ENCODE results near the gene ACAN. TPM values are rescaled to one million over a fixed set of nuclear protein-coding genes. Genes with fewer than 3 reads are reported as not detected.

The ACAN gene
- total RNA-seq (2014; rRNA removed; shearing (Covaris generic); ENCODE audit: low replicate concordance) = not detected in 2 replicates

DNA sequence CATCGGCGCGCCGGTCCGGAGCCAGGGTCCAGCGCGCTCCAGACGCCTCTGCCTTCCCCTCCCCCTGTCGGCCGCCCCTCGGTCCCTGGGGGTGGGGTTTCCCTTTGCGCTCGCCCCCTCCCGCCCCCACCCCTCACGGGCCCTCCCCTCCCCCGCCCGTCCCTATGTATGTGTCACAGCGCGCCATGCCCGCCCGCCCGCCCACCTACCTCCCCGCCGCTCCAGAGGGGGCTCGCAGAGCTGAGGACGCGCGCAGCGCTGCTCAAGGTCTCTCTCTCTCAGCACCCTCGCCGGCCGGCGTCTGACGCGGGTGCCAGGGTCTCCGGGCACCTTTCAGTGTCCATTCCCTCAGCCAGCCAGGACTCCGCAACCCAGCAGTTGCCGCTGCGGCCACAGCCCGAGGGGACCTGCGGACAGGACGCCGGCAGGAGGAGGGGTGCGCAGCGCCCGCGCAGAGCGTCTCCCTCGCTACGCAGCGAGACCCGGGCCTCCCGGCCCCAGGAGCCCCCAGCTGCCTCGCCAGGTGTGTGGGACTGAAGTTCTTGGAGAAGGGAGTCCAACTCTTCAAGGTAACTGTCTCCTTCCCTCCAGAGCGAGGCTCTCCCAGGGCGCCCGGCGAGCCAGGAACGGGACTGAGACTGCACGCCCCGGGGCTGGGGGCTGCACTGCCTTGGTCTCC lies at the start of gene ACAN:
Gene ACAN (plus strand): TSS at position 196 of the 679 bp plus-strand sequence. CDS start 32,771 bp downstream, outside the sequence.
- DNase-seq = no peak
- Histone ChIP-seq H3K27me3 (ENCODE audit: low read length) (no peaks in the 10 kb centered on the region), H3K4me2 (ENCODE audit: low read depth, low read length, poor library complexity, severe bottlenecking) (no peak within 1 kb of the TSS)

DNA sequence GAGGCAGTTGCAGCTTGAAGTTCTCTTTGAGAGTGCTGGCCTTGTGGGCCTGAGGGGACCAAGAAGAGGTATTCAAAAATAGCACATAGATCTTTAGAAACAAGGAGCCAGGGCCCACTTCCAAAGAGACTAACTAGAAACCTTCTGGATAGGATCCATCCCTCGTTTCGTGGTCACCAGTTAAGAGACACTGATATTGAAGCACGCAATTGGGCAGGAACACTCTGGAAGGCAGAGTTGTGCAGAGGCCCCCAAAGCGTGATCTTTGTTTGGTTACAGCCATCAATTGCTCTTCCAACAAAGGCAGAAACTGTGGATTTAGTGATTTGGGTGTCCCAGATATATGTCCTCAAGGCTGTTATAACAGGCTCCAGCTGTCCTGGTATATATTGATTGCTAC lies 46.7 kb upstream of the ACAN start:
- Histone ChIP-seq H2AFZ (ENCODE audit: low read length) (no peak overlapping the region), H3K4me3 (ENCODE audit: low read length) (no peak overlapping the region), H3K27me3 (ENCODE audit: low read length) (no peaks in the 10 kb centered on the region), H3K9me3 (ENCODE audit: low read length) (no peaks in the 10 kb centered on the region), H3K9ac (ENCODE audit: low read length) (no peak overlapping the region), H3K79me2 (ENCODE audit: low read length) (no peaks in the 10 kb centered on the region), H3K36me3 (ENCODE audit: insufficient read depth, low read length) (no peaks in the 10 kb centered on the region), H4K20me1 (ENCODE audit: insufficient read depth, low read depth, low read length) (no peaks in the 10 kb centered on the region), H3K9me2 (replicated peaks; ENCODE audit: insufficient read depth, low read length) (no peaks in the 10 kb centered on the region), H3K27ac (ENCODE audit: low read length) (no peak overlapping the region), H3K4me1 (ENCODE audit: low read length) (no peaks in the 10 kb centered on the region), H3K4me2 (ENCODE audit: low read depth, low read length, poor library complexity, severe bottlenecking) (no peak overlapping the region)
- DNase-seq = no peak

More for the DNA sequence above, at the start of gene ACAN:
- Histone ChIP-seq H3K9me3 (ENCODE audit: low read length) (no peaks in the 10 kb centered on the region), H3K27ac (ENCODE audit: low read length) (no peak within 1 kb of the TSS), H3K4me1 (ENCODE audit: low read length) (no peaks in the 10 kb centered on the region), H3K4me3 (ENCODE audit: low read length) (no peak within 1 kb of the TSS), H3K79me2 (ENCODE audit: low read length) (no peaks in the 10 kb centered on the region), H3K9me2 (replicated peaks; ENCODE audit: insufficient read depth, low read length) (no peaks in the 10 kb centered on the region), H3K36me3 (ENCODE audit: insufficient read depth, low read length) (no peaks in the 10 kb centered on the region), H2AFZ (ENCODE audit: low read length) (no peak within 1 kb of the TSS), H3K9ac (ENCODE audit: low read length) (no peak within 1 kb of the TSS), H4K20me1 (ENCODE audit: insufficient read depth, low read depth, low read length) (no peaks in the 10 kb centered on the region)

DNA sequence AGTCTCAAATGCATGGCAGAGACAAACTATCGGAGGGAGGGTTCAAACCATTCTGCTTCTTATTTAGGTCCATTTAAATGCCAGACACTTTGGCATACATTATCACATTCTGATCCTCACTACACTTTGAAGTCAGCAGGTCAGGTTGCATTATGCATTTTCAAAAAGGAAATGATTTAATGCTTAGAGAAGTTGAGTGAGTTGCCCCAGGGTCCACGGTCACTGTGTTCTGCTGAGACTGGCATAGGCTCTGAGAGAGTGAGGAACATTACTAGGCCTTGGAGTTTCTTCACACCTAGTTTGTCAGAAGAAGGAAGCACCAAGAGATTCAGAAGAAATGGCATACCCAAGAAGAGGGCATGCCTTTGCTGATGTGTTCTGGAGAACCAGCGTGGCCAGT lies 46.3 kb upstream of the ACAN start:
- no peaks in the 10 kb centered on the region for H3K79me2 ChIP-seq (ENCODE audit: low read length)
- H2AFZ ChIP-seq (ENCODE audit: low read length) = no peak overlapping the region
- H3K4me1 ChIP-seq (ENCODE audit: low read length) = no peaks in the 10 kb centered on the region
- no peak for DNase-seq
- no peak overlapping the region for H3K4me2 ChIP-seq (ENCODE audit: low read depth, low read length, poor library complexity, severe bottlenecking)
- H3K4me3 ChIP-seq (ENCODE audit: low read length) = no peak overlapping the region
- no peaks in the 10 kb centered on the region for H3K27me3 ChIP-seq (ENCODE audit: low read length)
- H3K9me3 ChIP-seq (ENCODE audit: low read length) = no peaks in the 10 kb centered on the region
- H3K27ac ChIP-seq (ENCODE audit: low read length) = no peak overlapping the region
- H3K9ac ChIP-seq (ENCODE audit: low read length) = no peak overlapping the region
- no peaks in the 10 kb centered on the region for H3K9me2 ChIP-seq (replicated peaks; ENCODE audit: insufficient read depth, low read length)
- H3K36me3 ChIP-seq (ENCODE audit: insufficient read depth, low read length) = no peaks in the 10 kb centered on the region
- no peaks in the 10 kb centered on the region for H4K20me1 ChIP-seq (ENCODE audit: insufficient read depth, low read depth, low read length)

DNA sequence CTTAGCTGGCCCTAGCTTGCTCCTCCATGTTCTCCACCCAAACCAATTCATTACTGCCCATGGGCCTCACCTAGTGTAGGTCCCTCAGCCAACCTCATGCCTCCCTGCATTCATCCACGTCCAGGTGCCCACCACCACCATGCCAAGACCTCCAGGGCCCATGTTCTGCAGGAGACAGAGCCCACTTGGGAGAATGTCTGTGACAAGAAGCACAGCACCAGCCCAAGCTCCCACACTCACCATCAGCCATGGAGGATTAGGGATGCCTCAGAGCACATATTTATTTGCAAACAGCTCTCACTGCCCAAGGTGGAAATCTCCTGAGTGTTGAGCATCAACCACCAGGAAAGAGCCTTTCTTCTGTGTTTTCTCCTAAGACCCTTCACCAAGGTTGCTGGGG lies 43.4 kb upstream of the ACAN start:
- H3K4me3 ChIP-seq (ENCODE audit: low read length) = no peak overlapping the region
- no peak overlapping the region for H3K9ac ChIP-seq (ENCODE audit: low read length)
- H3K9me2 ChIP-seq (replicated peaks; ENCODE audit: insufficient read depth, low read length) = no peaks in the 10 kb centered on the region
- H2AFZ ChIP-seq (ENCODE audit: low read length) = no peak overlapping the region
- H3K27ac ChIP-seq (ENCODE audit: low read length) = no peak overlapping the region
- H4K20me1 ChIP-seq (ENCODE audit: insufficient read depth, low read depth, low read length) = no peaks in the 10 kb centered on the region
- no peaks in the 10 kb centered on the region for H3K4me1 ChIP-seq (ENCODE audit: low read length)
- no peaks in the 10 kb centered on the region for H3K79me2 ChIP-seq (ENCODE audit: low read length)
- DNase-seq = no peak
- H3K27me3 ChIP-seq (ENCODE audit: low read length) = no peaks in the 10 kb centered on the region
- H3K4me2 ChIP-seq (ENCODE audit: low read depth, low read length, poor library complexity, severe bottlenecking) = no peak overlapping the region
- no peaks in the 10 kb centered on the region for H3K9me3 ChIP-seq (ENCODE audit: low read length)
- no peaks in the 10 kb centered on the region for H3K36me3 ChIP-seq (ENCODE audit: insufficient read depth, low read length)

DNA sequence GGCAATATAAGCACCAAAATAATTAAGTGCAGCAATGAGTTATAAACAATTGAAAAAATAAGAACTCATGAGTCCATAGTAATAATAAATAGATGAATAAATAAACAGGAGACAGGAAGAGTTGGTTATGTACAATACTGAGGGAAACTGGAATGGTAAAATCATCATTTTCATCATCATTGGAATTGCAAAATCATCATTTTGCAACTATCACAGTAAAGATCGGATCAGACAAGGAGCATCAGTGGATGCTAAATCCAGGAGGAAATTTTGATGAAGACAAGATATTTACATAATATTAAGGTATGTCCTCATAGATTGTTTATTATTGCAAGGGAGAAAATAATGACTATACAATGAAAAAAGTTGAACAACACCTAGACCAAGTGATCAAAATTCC lies 38.8 kb upstream of the ACAN start:
- H3K4me2 ChIP-seq (ENCODE audit: low read depth, low read length, poor library complexity, severe bottlenecking) = no peak overlapping the region
- no peak overlapping the region for H3K9ac ChIP-seq (ENCODE audit: low read length)
- no peaks in the 10 kb centered on the region for H3K36me3 ChIP-seq (ENCODE audit: insufficient read depth, low read length)
- H3K27me3 ChIP-seq (ENCODE audit: low read length) = no peaks in the 10 kb centered on the region
- no peaks in the 10 kb centered on the region for H3K79me2 ChIP-seq (ENCODE audit: low read length)
- H3K4me3 ChIP-seq (ENCODE audit: low read length) = no peak overlapping the region
- H3K9me2 ChIP-seq (replicated peaks; ENCODE audit: insufficient read depth, low read length) = no peaks in the 10 kb centered on the region
- no peak overlapping the region for H3K27ac ChIP-seq (ENCODE audit: low read length)
- H4K20me1 ChIP-seq (ENCODE audit: insufficient read depth, low read depth, low read length) = no peaks in the 10 kb centered on the region
- no peaks in the 10 kb centered on the region for H3K4me1 ChIP-seq (ENCODE audit: low read length)
- H3K9me3 ChIP-seq (ENCODE audit: low read length) = no peaks in the 10 kb centered on the region
- no peak for DNase-seq
- H2AFZ ChIP-seq (ENCODE audit: low read length) = no peak overlapping the region

DNA sequence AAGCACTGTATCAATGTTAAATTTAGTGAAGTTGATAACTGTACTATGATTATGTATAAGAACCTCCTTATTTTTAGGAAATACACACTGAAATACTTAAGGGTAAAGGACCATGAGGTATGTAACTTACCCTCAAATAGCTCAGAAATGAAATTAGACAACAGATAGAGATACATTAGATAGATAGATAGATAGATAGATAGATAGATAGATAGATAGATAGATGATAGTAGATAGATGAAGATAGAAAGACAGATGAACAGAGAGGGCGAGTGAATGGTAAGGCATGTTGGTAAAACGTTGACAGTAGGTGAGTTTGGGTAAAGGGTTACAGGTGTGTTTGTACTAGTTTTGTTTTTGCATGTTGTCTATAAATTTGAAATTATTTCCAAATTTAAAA lies 38.0 kb upstream of the ACAN start:
- Histone ChIP-seq H3K27ac (ENCODE audit: low read length) (no peak overlapping the region), H3K4me2 (ENCODE audit: low read depth, low read length, poor library complexity, severe bottlenecking) (no peak overlapping the region), H2AFZ (ENCODE audit: low read length) (no peak overlapping the region), H3K9me3 (ENCODE audit: low read length) (no peaks in the 10 kb centered on the region), H3K27me3 (ENCODE audit: low read length) (no peaks in the 10 kb centered on the region), H3K9me2 (replicated peaks; ENCODE audit: insufficient read depth, low read length) (no peaks in the 10 kb centered on the region), H4K20me1 (ENCODE audit: insufficient read depth, low read depth, low read length) (no peaks in the 10 kb centered on the region), H3K4me1 (ENCODE audit: low read length) (no peaks in the 10 kb centered on the region), H3K9ac (ENCODE audit: low read length) (no peak overlapping the region), H3K79me2 (ENCODE audit: low read length) (no peaks in the 10 kb centered on the region), H3K36me3 (ENCODE audit: insufficient read depth, low read length) (no peaks in the 10 kb centered on the region), H3K4me3 (ENCODE audit: low read length) (no peak overlapping the region)
- DNase-seq = no peak

DNA sequence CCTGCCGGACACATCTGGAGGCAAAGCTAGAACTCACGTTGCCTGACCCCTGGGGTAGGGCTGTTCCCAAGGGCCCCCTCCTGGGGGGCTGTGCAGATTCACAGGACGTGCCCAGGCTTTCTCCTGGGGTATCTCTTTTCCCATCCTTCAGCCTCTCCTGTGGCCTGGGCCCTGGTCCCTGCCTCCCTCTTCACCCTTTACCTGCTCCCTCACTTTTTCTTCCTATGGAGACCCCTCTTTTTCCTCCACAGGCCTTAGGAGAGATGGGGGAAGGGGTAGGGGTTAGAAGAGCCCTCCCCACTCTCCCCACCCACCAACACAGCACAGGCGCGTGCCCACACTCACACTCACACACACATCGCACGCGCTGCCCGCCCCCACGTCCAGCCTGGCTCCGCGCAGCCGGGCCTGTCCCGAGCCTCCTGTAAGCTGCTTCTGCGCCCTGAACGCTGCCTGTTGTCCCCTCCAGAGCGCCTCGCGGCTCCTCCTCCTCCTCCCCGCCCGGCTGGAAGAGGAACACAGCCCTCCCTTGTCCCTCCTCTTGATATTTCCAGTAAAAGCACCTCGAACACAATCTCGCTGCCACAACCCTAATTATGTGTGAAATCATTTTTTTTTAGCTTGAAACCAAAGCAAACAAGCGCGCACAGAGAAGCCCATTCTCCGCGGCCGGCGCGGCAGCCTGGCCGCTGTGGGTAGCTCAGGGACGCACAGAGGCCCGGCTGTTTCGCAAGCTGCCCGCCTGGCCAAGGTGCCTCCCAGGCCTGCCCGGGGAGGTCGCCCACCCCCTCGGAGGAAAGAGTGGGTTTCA lies 33.9 kb upstream of the ACAN start:
- no peaks in the 10 kb centered on the region for H3K79me2 ChIP-seq (ENCODE audit: low read length)
- no peaks in the 10 kb centered on the region for H4K20me1 ChIP-seq (ENCODE audit: insufficient read depth, low read depth, low read length)
- H2AFZ ChIP-seq (ENCODE audit: low read length) = no peak overlapping the region
- no peaks in the 10 kb centered on the region for H3K4me1 ChIP-seq (ENCODE audit: low read length)
- DNase-seq = no peak
- peaks cover 2% of the 10 kb centered on the region; the same call in 1 of the 2 replicates for H3K9me3 ChIP-seq (ENCODE audit: low read length)
- no peaks in the 10 kb centered on the region for H3K27me3 ChIP-seq (ENCODE audit: low read length)
- H3K27ac ChIP-seq (ENCODE audit: low read length) = no peak overlapping the region
- H3K36me3 ChIP-seq (ENCODE audit: insufficient read depth, low read length) = no peaks in the 10 kb centered on the region
- H3K9me2 ChIP-seq (replicated peaks; ENCODE audit: insufficient read depth, low read length) = no peaks in the 10 kb centered on the region
- H3K4me2 ChIP-seq (ENCODE audit: low read depth, low read length, poor library complexity, severe bottlenecking) = no peak overlapping the region
- H3K4me3 ChIP-seq (ENCODE audit: low read length) = no peak overlapping the region
- H3K9ac ChIP-seq (ENCODE audit: low read length) = no peak overlapping the region

DNA sequence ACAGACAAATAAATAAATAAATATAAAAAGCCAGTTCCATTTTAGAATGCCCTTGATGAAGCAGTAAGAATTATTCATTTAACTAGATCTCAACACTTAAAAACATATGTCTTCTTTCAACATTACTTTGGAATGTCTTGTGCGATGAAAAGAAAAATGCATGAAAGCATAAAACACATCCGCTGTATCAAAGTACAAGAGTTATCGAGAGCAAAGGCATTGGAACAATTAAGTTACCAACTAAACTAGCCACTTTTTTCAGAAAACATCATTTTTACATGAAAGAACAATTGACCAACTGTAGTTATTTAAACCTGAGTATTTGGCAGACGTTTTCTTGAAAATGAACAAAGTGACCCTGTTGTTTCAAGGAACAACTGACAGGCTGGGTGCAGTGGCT lies 27.5 kb upstream of the ACAN start:
- Histone ChIP-seq H3K4me1 (ENCODE audit: low read length) (no peaks in the 10 kb centered on the region), H3K9ac (ENCODE audit: low read length) (no peak overlapping the region), H3K9me2 (replicated peaks; ENCODE audit: insufficient read depth, low read length) (no peaks in the 10 kb centered on the region), H2AFZ (ENCODE audit: low read length) (no peak overlapping the region), H3K79me2 (ENCODE audit: low read length) (no peaks in the 10 kb centered on the region), H4K20me1 (ENCODE audit: insufficient read depth, low read depth, low read length) (no peaks in the 10 kb centered on the region), H3K27ac (ENCODE audit: low read length) (no peak overlapping the region), H3K4me2 (ENCODE audit: low read depth, low read length, poor library complexity, severe bottlenecking) (no peak overlapping the region), H3K27me3 (ENCODE audit: low read length) (no peaks in the 10 kb centered on the region), H3K36me3 (ENCODE audit: insufficient read depth, low read length) (no peaks in the 10 kb centered on the region), H3K9me3 (ENCODE audit: low read length) (no peaks in the 10 kb centered on the region), H3K4me3 (ENCODE audit: low read length) (no peak overlapping the region)
- DNase-seq = no peak
